Amniotic stem cell (primary cell): Measurements from ENCODE around the gene MATCAP1.

Source experiments
- DNase-seq: peaks from one replicate; lab custom pipeline; 2025; lab: John Stamatoyannopoulos, UW

The MATCAP1 gene

GRCh38 chr16:67190448-67191399, 7.0 kb upstream of the MATCAP1 start:
- no peak for DNase-seq

- no peak for DNase-seq
Measured at GRCh38 chr16:67190041-67190440, 6.3 kb upstream of the MATCAP1 start, which contains the start of gene EXOC3L1. Gene EXOC3L1 (minus strand): TSS chr16:67190136. CDS start chr16:67189676, 460 bp downstream.

- DNase-seq: no peak
Measured at GRCh38 chr16:67188798-67189197, 5.0 kb upstream of the MATCAP1 start.

GRCh38 chr16:67188323-67188722, 4.6 kb upstream of the MATCAP1 start:
- DNase-seq: no peak

GRCh38 chr16:67187175-67187890, 3.6 kb upstream of the MATCAP1 start:
- DNase-seq: no peak

- DNase-seq: no peak
Measured at GRCh38 chr16:67186550-67186950, 2.8 kb upstream of the MATCAP1 start.

- no peak for DNase-seq
Measured at GRCh38 chr16:67185651-67186134, 1.9 kb upstream of the MATCAP1 start.

GRCh38 chr16:67184995-67185650, 1.4 kb upstream of the MATCAP1 start:
- DNase-seq: peak; percentile 89

GRCh38 chr16:67184453-67184994, 761 bp upstream of the MATCAP1 start:
- DNase-seq: no peak

- no peak for DNase-seq
Measured at GRCh38 chr16:67183284-67183626, 508 bp downstream of the MATCAP1 start.

- DNase-seq: no peak
Measured at GRCh38 chr16:67182288-67182687, 1.5 kb downstream of the MATCAP1 start.

- DNase-seq: no peak
Measured at GRCh38 chr16:67181346-67181745, 2.4 kb downstream of the MATCAP1 start.

GRCh38 chr16:67180166-67180565, 3.6 kb downstream of the MATCAP1 start:
- DNase-seq: no peak

GRCh38 chr16:67179421-67180080, 4.2 kb downstream of the MATCAP1 start:
- DNase-seq: no peak

- no peak for DNase-seq
Measured at GRCh38 chr16:67177743-67178699, 5.7 kb downstream of the MATCAP1 start.

GRCh38 chr16:67176662-67177061, 7.1 kb downstream of the MATCAP1 start:
- no peak for DNase-seq

- DNase-seq: no peak
Measured at GRCh38 chr16:67174706-67175231, 9.0 kb downstream of the MATCAP1 start.

- DNase-seq: peak; percentile 71
Measured at GRCh38 chr16:67173808-67174705, 9.7 kb downstream of the MATCAP1 start.

- no peak for DNase-seq
Measured at GRCh38 chr16:67173323-67173722, 10.4 kb downstream of the MATCAP1 start.
